Endothelial cell of umbilical vein (primary cell): ENCODE measurements around the gene ABCC10. TPM values are rescaled to one million over a fixed set of nuclear protein-coding genes. Genes with fewer than 3 reads are reported as not detected.

Experiments
- BruUV-seq: library from RNA; stranded (reverse); fragments of 400-500 nt; replicated peaks from 2 replicates; lab custom pipeline; 2021; lab: Mats Ljungman, UMichigan
- CTCF ChIA-PET: fragments of 300-600, 350-600 bp; sonication (Branson Sonifier 250); formaldehyde crosslinking; loops from one replicate; lab custom pipeline; 2021; ENCODE audit warnings: antibody characterized with exemption, inconsistent platforms; lab: Charles Lee
- POLR2A ChIA-PET: fragments of 300-600, 350-600 bp; sonication (Branson Sonifier 250); formaldehyde crosslinking; loops from one replicate; lab custom pipeline; 2021; ENCODE audit warnings: antibody characterized with exemption, inconsistent platforms; lab: Charles Lee
- DNase-seq: peaks from one replicate; pipeline ENCODE4 v3.0.0-alpha.2; 2011; ENCODE audit warnings: low read depth, low spot score
- FAIRE-seq: peaks from 2 replicates; lab custom pipeline; 2011; peaks lifted over from hg19 to GRCh38; lab: Jason Lieb, UNC
- H2AFZ ChIP-seq: 2 replicates; pipeline ENCODE4 v1.6.0; 2012; ENCODE audit warnings: low read depth, low read length, control low read depth, inconsistent platforms
- H3K27ac ChIP-seq: 2 replicates; pipeline ENCODE4 v1.5.1; 2011; ENCODE audit warnings: low read depth, mild to moderate bottlenecking, control low read depth, low read length, moderate library complexity; ENCODE audit not compliant: insufficient read depth
- H3K27me3 ChIP-seq, 2 experiments: 2 replicates each; pipeline versions ENCODE4 v1.6.0 to v1.6.1; 2011; ENCODE audit warnings: low read length in 2 of 2, mixed read lengths in 1 of 2; ENCODE audit not compliant: control insufficient read depth in 2 of 2, insufficient read depth in 2 of 2
- H3K36me3 ChIP-seq, 2 experiments: 2 replicates in 1 of 2; 3 replicates in 1 of 2; pipeline ENCODE4 v1.5.1; 2011; ENCODE audit warnings: low read length in 2 of 2, mild to moderate bottlenecking in 1 of 2, moderate library complexity in 1 of 2; ENCODE audit not compliant: control insufficient read depth in 2 of 2, insufficient read depth in 2 of 2; ENCODE audit errors: extremely low read depth in 1 of 2
- H3K4me1 ChIP-seq: 3 replicates; pipeline ENCODE4 v1.5.1; 2011; ENCODE audit warnings: mild to moderate bottlenecking, low read length; ENCODE audit not compliant: control insufficient read depth, insufficient read depth; ENCODE audit errors: extremely low read depth
- H3K4me2 ChIP-seq: 2 replicates; pipeline ENCODE4 v1.6.1; 2011; ENCODE audit warnings: low read length, control low read depth, mixed read lengths; ENCODE audit not compliant: insufficient read depth
- H3K4me3 ChIP-seq, 3 experiments: fragments of 200-600 bp in 1 of 3; sonication (generic), shearing (Covaris generic) in 1 of 3; replicated peaks in 1 of 3; 2 replicates each; pipeline ENCODE4 v1.5.1; 2011 to 2016; ENCODE audit warnings: control low read depth in 3 of 3, low read length in 3 of 3, mild to moderate bottlenecking in 2 of 3, inconsistent platforms in 1 of 3, low read depth in 1 of 3, moderate library complexity in 1 of 3; ENCODE audit not compliant: insufficient read depth in 1 of 3
- H3K79me2 ChIP-seq: 2 replicates; pipeline ENCODE4 v1.6.0; 2012; ENCODE audit warnings: low read length, inconsistent platforms; ENCODE audit not compliant: control insufficient read depth, insufficient read depth
- H3K9ac ChIP-seq: replicated peaks from 2 replicates; pipeline ENCODE3; 2011; ENCODE audit warnings: low read length, control low read depth; ENCODE audit not compliant: insufficient read depth; ENCODE audit errors: extremely low read depth
- H3K9me1 ChIP-seq: replicated peaks from 3 replicates; pipeline ENCODE4 v1.6.0; 2011; ENCODE audit warnings: mild to moderate bottlenecking, low read length; ENCODE audit not compliant: control insufficient read depth, insufficient read depth; ENCODE audit errors: extremely low read depth
- H3K9me3 ChIP-seq: replicated peaks from 2 replicates; pipeline ENCODE4 v1.5.1; 2012; ENCODE audit warnings: low read length, inconsistent platforms; ENCODE audit not compliant: control insufficient read depth, insufficient read depth
- H4K20me1 ChIP-seq: replicated peaks from 2 replicates; pipeline ENCODE3; 2011; ENCODE audit warnings: mild to moderate bottlenecking, low read length; ENCODE audit not compliant: control insufficient read depth, insufficient read depth; ENCODE audit errors: extremely low read depth
- EZH2 ChIP-seq: IDR thresholded peaks from 2 replicates; pipeline ENCODE4 v1.6.1; 2012; ENCODE audit warnings: borderline replicate concordance, low read depth, mild to moderate bottlenecking, moderate library complexity, low read length, inconsistent platforms; ENCODE audit not compliant: severe bottlenecking
- FOS ChIP-seq: IDR thresholded peaks from 2 replicates; pipeline ENCODE4 v1.6.1; 2011; ENCODE audit warnings: mild to moderate bottlenecking, low read length, moderate library complexity, borderline replicate concordance; ENCODE audit not compliant: insufficient read depth
- GATA2 ChIP-seq: IDR thresholded peaks from 2 replicates; pipeline ENCODE4 v1.7.0; 2011; ENCODE audit warnings: low read depth, mild to moderate bottlenecking, moderate library complexity, mixed read lengths, low read length; ENCODE audit not compliant: insufficient read length, insufficient read depth
- JUN ChIP-seq: IDR thresholded peaks from 2 replicates; pipeline ENCODE4 v1.6.1; 2011; ENCODE audit warnings: borderline replicate concordance, low read depth; ENCODE audit not compliant: insufficient read length, insufficient read depth
- MAX ChIP-seq: IDR thresholded peaks from 2 replicates; pipeline ENCODE4 v1.6.1; 2011; ENCODE audit not compliant: insufficient read depth, insufficient read length
- MYC ChIP-seq: IDR thresholded peaks from one replicate; pipeline ENCODE4 v1.6.1; 2011; ENCODE audit warnings: mild to moderate bottlenecking, low read depth, low read length
- POLR2A ChIP-seq: IDR thresholded peaks from 2 replicates; pipeline ENCODE4 v1.6.1; 2012; ENCODE audit warnings: low read depth, mild to moderate bottlenecking, control low read depth, low read length
- POLR2AphosphoS5 ChIP-seq: IDR thresholded peaks from 2 replicates; pipeline ENCODE4 v1.6.1; 2012; ENCODE audit warnings: low read depth, mild to moderate bottlenecking, control low read depth, low read length, moderate library complexity; ENCODE audit not compliant: insufficient read depth
- dilution Hi-C: fragments of 300-500 bp; cut with MboI; formaldehyde crosslinking; loops from one replicate; pipeline ENCODE4 v1.15.0; 2019; ENCODE audit warnings: low sequenced_read_pairs; ENCODE audit not compliant: extremely low pct_ligation_motif_present
- intact Hi-C: fragments of 100-400 bp; cut with micrococcal nuclease; formaldehyde crosslinking; loops from one replicate; pipeline ENCODE4 v1.10.0; 2022
- polyA plus RNA-seq, 4 experiments: library from polyadenylated mRNA; depleted of rRNA in 3 of 4; stranded (reverse) in 3 of 4; unstranded in 1 of 4; fragments of >200 nt; gene quantifications; 2 replicates each; pipeline versions ENCODE4 v1.2.1 to v1.2.3, GENCODE V29; 2011 to 2012; ENCODE audit warnings: missing spikeins in 1 of 4
- total RNA-seq: library from RNA; stranded (reverse); gene quantifications from 2 replicates; pipeline ENCODE4 v1.2.3, GENCODE V29; 2021
- TF ChIP-seq, protein P1 (sequence below), 2 donors: IDR thresholded peaks; 1 replicate in 1 of 2; 2 replicates in 1 of 2; pipeline ENCODE4 v1.5.1; 2011; ENCODE audit warnings: low read length in 2 of 2, mild to moderate bottlenecking in 2 of 2, moderate library complexity in 2 of 2, control low read depth in 1 of 2, inconsistent platforms in 1 of 2, low read depth in 1 of 2; ENCODE audit not compliant: insufficient read depth in 1 of 2; ENCODE audit errors: extremely low read depth in 1 of 2

ABCC10 gene
- total and polyA plus RNA-seq, 2 donors (not counting 3 experiments of a cell fraction or from before 2014, with no cell fraction given), result 29.2 to 37.9 TPM

DNA sequence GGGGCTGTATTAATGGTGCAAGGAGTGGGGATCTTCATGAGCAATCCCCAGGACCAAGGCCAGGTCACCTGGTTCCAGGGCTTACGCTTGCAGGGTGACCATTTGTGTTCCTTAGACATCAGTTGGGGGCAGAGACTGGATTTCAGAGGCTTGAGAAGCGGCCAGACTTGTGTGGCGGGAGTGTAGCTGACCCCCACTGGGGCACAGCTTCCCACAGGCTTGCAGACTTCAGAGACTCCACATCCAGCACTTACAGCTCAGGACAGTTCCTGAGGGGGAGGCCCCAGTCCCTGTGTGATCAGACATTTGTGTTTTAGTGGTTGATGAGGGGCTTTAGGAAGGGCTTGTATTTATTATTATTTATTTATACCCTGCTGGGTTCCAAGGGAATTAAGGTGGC, 65.3 kb downstream of the ABCC10 start:
- no peak overlapping the region for H3K4me3 ChIP-seq
- intact Hi-C loops, result no loop called here
- H3K4me1 ChIP-seq, result peaks cover 12% of the 10 kb centered on the region
- no peaks in the 10 kb centered on the region for H3K9me1 ChIP-seq
- H3K36me3 ChIP-seq, result peaks cover 0 to 5% of the 10 kb centered on the region in 2 experiments
- H3K79me2 ChIP-seq, result no peaks in the 10 kb centered on the region
- no peak overlapping the region for H3K9ac ChIP-seq
- no peak overlapping the region for H3K27ac ChIP-seq
- H4K20me1 ChIP-seq, result no peaks in the 10 kb centered on the region
- no peaks in the 10 kb centered on the region for H3K27me3 ChIP-seq
- BruUV-seq, result no TSS peak
- dilution Hi-C loops, result no loop called here
- CTCF ChIA-PET, result interaction anchor here (0.7 to 19.0 kb wide), 6 partner anchors 10 to 264 kb away, joined by 3 to 289 read pairs (median 6); partner anchors contain the start of genes ABCC10, DLK2, DNPH1 and LRRC73
- TF ChIP-seq, protein P1, sequence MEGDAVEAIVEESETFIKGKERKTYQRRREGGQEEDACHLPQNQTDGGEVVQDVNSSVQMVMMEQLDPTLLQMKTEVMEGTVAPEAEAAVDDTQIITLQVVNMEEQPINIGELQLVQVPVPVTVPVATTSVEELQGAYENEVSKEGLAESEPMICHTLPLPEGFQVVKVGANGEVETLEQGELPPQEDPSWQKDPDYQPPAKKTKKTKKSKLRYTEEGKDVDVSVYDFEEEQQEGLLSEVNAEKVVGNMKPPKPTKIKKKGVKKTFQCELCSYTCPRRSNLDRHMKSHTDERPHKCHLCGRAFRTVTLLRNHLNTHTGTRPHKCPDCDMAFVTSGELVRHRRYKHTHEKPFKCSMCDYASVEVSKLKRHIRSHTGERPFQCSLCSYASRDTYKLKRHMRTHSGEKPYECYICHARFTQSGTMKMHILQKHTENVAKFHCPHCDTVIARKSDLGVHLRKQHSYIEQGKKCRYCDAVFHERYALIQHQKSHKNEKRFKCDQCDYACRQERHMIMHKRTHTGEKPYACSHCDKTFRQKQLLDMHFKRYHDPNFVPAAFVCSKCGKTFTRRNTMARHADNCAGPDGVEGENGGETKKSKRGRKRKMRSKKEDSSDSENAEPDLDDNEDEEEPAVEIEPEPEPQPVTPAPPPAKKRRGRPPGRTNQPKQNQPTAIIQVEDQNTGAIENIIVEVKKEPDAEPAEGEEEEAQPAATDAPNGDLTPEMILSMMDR (IDR thresholded peaks at IDR 0.05; ENCODE audit: extremely low read depth in 1 of 2, insufficient read depth in 1 of 2, low read depth in 1 of 2, low read length in 2 of 2), result no peak
- TF ChIP-seq EZH2, result no peak
- no peak for TF ChIP-seq GATA2
- TF ChIP-seq MAX, result no peak
- H3K9me3 ChIP-seq, result no peaks in the 10 kb centered on the region
- no peak overlapping the region for H3K4me2 ChIP-seq
- FAIRE-seq (no peak), DNase-seq (no peak)
- H2AFZ ChIP-seq, result no peak overlapping the region
- POLR2A ChIA-PET, result interaction anchor here (1.3 kb wide), 1 partner anchor 15 kb away, joined by 4 read pairs; the partner anchor contains the start of gene TJAP1

GRCh38 chr6:43493230-43493629, 65.9 kb downstream of the ABCC10 start:
- H3K27me3 ChIP-seq, result no peaks in the 10 kb centered on the region
- dilution Hi-C loops (no loop called here), intact Hi-C loops (no loop called here)
- H2AFZ ChIP-seq, result no peak overlapping the region
- H3K79me2 ChIP-seq, result no peaks in the 10 kb centered on the region
- TF ChIP-seq MAX (no peak), EZH2 (no peak), POLR2AphosphoS5 (no peak), JUN (no peak), FOS (no peak), GATA2 (no peak), POLR2A (no peak), MYC (no peak)
- TF ChIP-seq, protein P1 (IDR thresholded peaks at IDR 0.05; ENCODE audit: extremely low read depth in 1 of 2, insufficient read depth in 1 of 2, low read depth in 1 of 2, low read length in 2 of 2), result no peak
- H3K36me3 ChIP-seq, result peaks cover 0 to 5% of the 10 kb centered on the region in 2 experiments
- no peak overlapping the region for H3K4me3 ChIP-seq
- no peaks in the 10 kb centered on the region for H3K9me1 ChIP-seq
- peaks cover 12% of the 10 kb centered on the region for H3K4me1 ChIP-seq
- ChIA-PET POLR2A (no interaction called here), CTCF (interaction anchor here (1.1 to 19.0 kb wide), 5 partner anchors 14 to 264 kb away, joined by 3 to 289 read pairs (median 7); partner anchors contain the start of genes DLK2, DNPH1 and LRRC73)
- FAIRE-seq, result no peak
- no peaks in the 10 kb centered on the region for H3K9me3 ChIP-seq
- no peak overlapping the region for H3K4me2 ChIP-seq
- no peaks in the 10 kb centered on the region for H4K20me1 ChIP-seq
- BruUV-seq, result no TSS peak
- no peak overlapping the region for H3K9ac ChIP-seq
- no peak overlapping the region for H3K27ac ChIP-seq
- DNase-seq, result no peak
